Activated naive CD4-positive, alpha-beta T cell treated with anti-CD3 and anti-CD28 coated beads, Interleukin-2, amount 10 ng/mL, durations not matched to agents 7 days and 5 days (primary cell): Measurements from ENCODE around the gene VIPR2.
"Not testable (repeated sequence)": the region's sequence is repeated elsewhere in the genome, so short reads cannot be mapped to it uniquely, and the experiment has no call there.

Source experiments
- CTCF ChIA-PET: fragments of 350-600 bp; sonication (Branson Sonifier 250); formaldehyde crosslinking; loops from one replicate; lab custom pipeline; 2021; ENCODE audit warnings: antibody characterized with exemption; lab: Charles Lee
- DNase-seq: peaks from one replicate; pipeline ENCODE4 v3.0.0-alpha.2; 2020
- H3K27ac Mint-ChIP-seq: one replicate; pipeline ENCODE4 v1.8.0; 2021; ENCODE audit warnings: mild to moderate bottlenecking, moderate library complexity, mixed read lengths
- H3K27me3 Mint-ChIP-seq: one replicate; pipeline ENCODE4 v1.8.0; 2021; ENCODE audit warnings: mild to moderate bottlenecking, mixed read lengths
- H3K36me3 Mint-ChIP-seq: one replicate; pipeline ENCODE4 v1.8.0; 2021; ENCODE audit warnings: mixed read lengths
- H3K4me1 Mint-ChIP-seq: one replicate; pipeline ENCODE4 v1.8.0; 2021; ENCODE audit warnings: mixed read lengths
- H3K4me3 Mint-ChIP-seq: one replicate; pipeline ENCODE4 v1.8.0; 2021; ENCODE audit warnings: mild to moderate bottlenecking, moderate library complexity, mixed read lengths
- H3K9me3 Mint-ChIP-seq: one replicate; pipeline ENCODE4 v1.8.0; 2021; ENCODE audit warnings: mixed read lengths

VIPR2 gene

DNA sequence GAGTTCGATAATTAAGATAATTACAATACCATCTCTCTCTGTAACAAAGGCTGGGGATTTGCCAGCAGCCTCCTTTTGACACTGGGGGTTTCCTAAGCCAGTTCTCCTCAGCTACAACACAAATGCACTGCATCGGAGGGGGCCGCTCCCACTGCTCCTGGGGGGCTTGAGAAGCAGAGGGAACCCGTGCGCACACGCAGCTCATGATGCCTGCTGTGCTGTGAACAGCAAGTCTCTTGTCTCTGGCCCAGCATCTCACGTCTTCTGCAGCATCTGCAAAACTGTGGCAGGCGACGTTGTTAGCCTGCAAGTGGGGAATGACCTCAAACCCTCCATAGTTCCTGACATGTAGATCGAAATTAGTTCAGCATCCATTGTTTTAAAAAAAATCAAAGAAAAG is 5.5 kb downstream of the VIPR2 start:
- no peaks in the 10 kb centered on the region for H3K9me3 Mint-ChIP-seq
- peaks cover 4% of the 10 kb centered on the region for H3K4me1 Mint-ChIP-seq
- no peak overlapping the region for H3K27ac Mint-ChIP-seq
- peaks cover 60% of the 10 kb centered on the region for H3K27me3 Mint-ChIP-seq
- no peaks in the 10 kb centered on the region for H3K36me3 Mint-ChIP-seq
- no peak for DNase-seq
- CTCF ChIA-PET: no interaction called here
- no peak overlapping the region for H3K4me3 Mint-ChIP-seq

GRCh38 chr7:159138508-159138907 is 6.2 kb downstream of the VIPR2 start:
- CTCF ChIA-PET: no interaction called here
- H3K27me3 Mint-ChIP-seq: peaks cover 53% of the 10 kb centered on the region
- DNase-seq: no peak
- H3K27ac Mint-ChIP-seq: no peak overlapping the region
- no peaks in the 10 kb centered on the region for H3K9me3 Mint-ChIP-seq
- H3K36me3 Mint-ChIP-seq: no peaks in the 10 kb centered on the region
- H3K4me1 Mint-ChIP-seq: no peaks in the 10 kb centered on the region
- H3K4me3 Mint-ChIP-seq: no peak overlapping the region

GRCh38 chr7:159137906-159138305 is 6.8 kb downstream of the VIPR2 start:
- Mint-ChIP-seq H3K4me1 (no peaks in the 10 kb centered on the region), H3K27me3 (peaks cover 50% of the 10 kb centered on the region), H3K36me3 (no peaks in the 10 kb centered on the region), H3K4me3 (no peak overlapping the region), H3K27ac (no peak overlapping the region), H3K9me3 (no peaks in the 10 kb centered on the region)
- no peak for DNase-seq
- CTCF ChIA-PET: no interaction called here

DNA sequence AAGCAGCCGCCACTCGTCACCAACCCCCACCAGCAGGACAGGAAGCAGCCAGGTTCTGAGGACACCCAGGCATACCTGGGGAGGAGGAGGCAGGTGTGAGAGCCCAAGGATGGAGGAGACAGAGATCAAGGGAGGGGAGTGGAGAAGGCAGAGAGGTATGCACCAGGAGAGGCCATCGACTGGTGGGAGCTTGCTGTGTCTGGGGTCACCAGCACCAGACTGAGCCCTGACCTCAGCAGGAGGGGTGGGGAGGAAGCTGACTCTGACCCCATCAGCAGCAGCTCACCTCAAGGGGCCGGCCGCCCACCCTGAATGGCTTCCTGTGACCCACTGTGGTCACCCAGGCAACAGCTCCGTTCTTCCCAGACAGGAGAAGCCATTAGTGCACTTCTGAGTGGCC is 7.8 kb downstream of the VIPR2 start:
- H3K4me3 Mint-ChIP-seq: no peak overlapping the region
- DNase-seq: no peak
- CTCF ChIA-PET: no interaction called here
- H3K4me1 Mint-ChIP-seq: no peaks in the 10 kb centered on the region
- no peaks in the 10 kb centered on the region for H3K9me3 Mint-ChIP-seq
- H3K27ac Mint-ChIP-seq: no peak overlapping the region
- H3K36me3 Mint-ChIP-seq: no peaks in the 10 kb centered on the region
- H3K27me3 Mint-ChIP-seq: peaks cover 40% of the 10 kb centered on the region

DNA sequence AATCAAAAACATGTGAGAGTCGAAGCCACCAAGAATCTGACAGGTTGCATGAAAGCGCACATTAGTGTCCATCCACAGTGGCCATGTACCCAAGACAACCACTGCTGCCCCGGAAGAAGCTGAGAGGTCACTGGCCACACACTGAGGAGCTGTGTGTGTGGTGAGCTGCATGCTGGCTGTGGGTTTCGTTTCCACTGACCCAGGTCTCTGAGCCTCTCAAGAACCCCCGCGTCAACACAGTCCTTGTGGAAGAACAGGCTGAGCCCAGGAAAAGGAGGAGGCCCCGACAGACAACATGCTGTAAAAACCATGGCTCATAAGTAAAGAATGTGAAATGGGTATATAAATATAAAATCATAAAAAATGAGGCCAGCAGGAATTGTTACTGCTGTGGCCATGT is 8.2 kb downstream of the VIPR2 start:
- no peak overlapping the region for H3K4me3 Mint-ChIP-seq
- no peaks in the 10 kb centered on the region for H3K9me3 Mint-ChIP-seq
- CTCF ChIA-PET: no interaction called here
- DNase-seq: no peak
- no peak overlapping the region for H3K27ac Mint-ChIP-seq
- no peaks in the 10 kb centered on the region for H3K4me1 Mint-ChIP-seq
- no peaks in the 10 kb centered on the region for H3K36me3 Mint-ChIP-seq
- peaks cover 37% of the 10 kb centered on the region for H3K27me3 Mint-ChIP-seq

- Mint-ChIP-seq H3K4me3 (no peak overlapping the region), H3K36me3 (no peaks in the 10 kb centered on the region), H3K27me3 (peaks cover 35% of the 10 kb centered on the region), H3K4me1 (no peaks in the 10 kb centered on the region), H3K9me3 (no peaks in the 10 kb centered on the region), H3K27ac (no peak overlapping the region)
- no peak for DNase-seq
- CTCF ChIA-PET: no interaction called here
Observed at GRCh38 chr7:159136013-159136412, 8.7 kb downstream of the VIPR2 start.

DNA sequence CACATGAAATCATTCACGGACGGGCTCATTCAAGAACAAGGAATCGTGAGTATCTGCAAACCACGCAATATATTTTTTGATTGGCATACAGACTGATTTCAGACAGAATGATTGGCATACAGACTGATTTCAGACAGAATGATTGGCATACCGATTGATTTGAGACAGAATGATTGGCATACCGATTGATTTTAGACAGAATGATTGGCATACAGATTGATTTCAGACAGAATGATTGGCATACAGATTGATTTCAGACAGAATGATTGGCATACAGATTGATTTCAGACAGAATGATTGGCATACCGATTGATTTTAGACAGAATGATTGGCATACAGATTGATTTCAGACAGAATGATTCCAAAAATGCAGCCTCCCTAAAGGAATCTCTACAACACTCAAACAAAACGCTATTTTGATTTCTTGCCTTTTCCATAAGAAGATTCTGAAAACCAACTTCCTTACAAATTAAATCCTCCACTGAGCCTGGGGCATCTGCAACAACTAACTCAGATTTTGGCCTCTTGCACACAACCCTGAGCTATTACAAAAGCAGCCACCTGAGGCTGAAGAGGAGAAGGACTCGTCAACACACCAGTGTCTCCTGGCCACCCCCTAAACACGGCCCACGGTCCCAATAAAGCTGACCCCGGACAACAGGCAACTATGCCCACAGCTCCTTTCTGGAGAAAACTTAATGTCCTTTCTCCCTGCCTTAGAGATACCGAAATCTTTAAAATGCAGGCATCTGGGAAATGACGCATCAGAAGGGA is 11.8 kb downstream of the VIPR2 start:
- CTCF ChIA-PET, H3K4me1 Mint-ChIP-seq, H3K4me3 Mint-ChIP-seq, H3K36me3 Mint-ChIP-seq, DNase-seq, H3K9me3 Mint-ChIP-seq, H3K27ac Mint-ChIP-seq: not testable (repeated sequence)
- peaks cover 26% of the 10 kb centered on the region for H3K27me3 Mint-ChIP-seq

GRCh38 chr7:159130820-159131219 is 13.8 kb downstream of the VIPR2 start:
- Mint-ChIP-seq H3K9me3 (no peaks in the 10 kb centered on the region), H3K27ac (no peak overlapping the region), H3K36me3 (no peaks in the 10 kb centered on the region), H3K4me1 (no peaks in the 10 kb centered on the region), H3K4me3 (no peak overlapping the region), H3K27me3 (peaks cover 31% of the 10 kb centered on the region)
- DNase-seq: peak; percentile 14
- CTCF ChIA-PET: no interaction called here

DNA sequence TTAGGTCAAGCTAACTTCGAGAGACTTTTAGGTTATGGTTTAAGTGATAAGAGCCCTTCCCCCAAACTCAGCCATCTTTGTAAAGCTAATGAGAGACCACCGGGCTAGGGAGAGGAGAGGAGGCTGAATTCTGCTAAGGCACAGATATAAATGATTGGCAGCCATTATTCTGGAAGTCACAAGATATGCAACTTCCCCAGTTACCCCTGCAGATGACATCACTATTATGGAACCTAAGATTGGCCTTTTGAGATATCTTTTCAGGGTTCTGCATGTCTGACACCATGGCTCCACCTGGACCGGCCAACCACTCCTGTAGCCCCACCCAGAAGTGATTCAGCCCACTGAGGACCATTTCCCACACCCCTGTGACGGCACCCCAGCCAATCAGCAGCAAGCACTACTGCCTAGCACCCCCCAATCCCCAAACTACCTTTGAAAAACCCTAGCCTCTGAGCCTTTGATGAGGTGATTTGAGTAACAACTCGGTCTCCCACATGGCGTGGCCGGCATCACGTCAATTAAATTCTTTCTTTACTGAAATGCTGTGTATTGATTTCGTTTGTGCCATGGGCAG is 14.4 kb downstream of the VIPR2 start:
- Mint-ChIP-seq H3K4me1 (no peaks in the 10 kb centered on the region), H3K27ac (no peak overlapping the region), H3K4me3 (no peak overlapping the region), H3K36me3 (no peaks in the 10 kb centered on the region), H3K9me3 (no peaks in the 10 kb centered on the region), H3K27me3 (peaks cover 34% of the 10 kb centered on the region)
- DNase-seq: peak; percentile 6
- CTCF ChIA-PET: no interaction called here

DNA sequence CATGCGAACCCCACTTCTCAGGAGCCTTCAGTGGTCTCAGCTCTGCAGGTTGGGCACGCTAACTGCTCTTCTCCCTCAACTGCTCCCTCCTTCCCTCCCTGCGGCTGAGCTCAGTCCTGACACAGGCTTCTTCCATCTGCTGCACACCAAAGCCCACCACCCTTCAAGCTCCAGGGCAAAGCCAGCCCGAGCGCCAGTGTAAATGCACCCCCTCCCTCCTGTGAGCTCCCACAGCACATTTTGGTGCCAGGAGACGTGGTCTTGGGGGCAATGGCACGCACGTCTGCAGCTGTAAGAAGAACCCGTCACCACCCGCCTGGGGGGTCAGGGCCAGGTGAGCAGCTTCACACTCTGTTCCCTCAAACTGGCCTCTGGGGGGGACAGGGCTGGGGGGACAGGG is 15.9 kb downstream of the VIPR2 start:
- Mint-ChIP-seq H3K4me1 (no peaks in the 10 kb centered on the region), H3K27ac (no peak overlapping the region), H3K9me3 (no peaks in the 10 kb centered on the region), H3K4me3 (no peak overlapping the region), H3K27me3 (peaks cover 36% of the 10 kb centered on the region), H3K36me3 (no peaks in the 10 kb centered on the region)
- DNase-seq: no peak
- CTCF ChIA-PET: no interaction called here

- Mint-ChIP-seq H3K9me3 (no peaks in the 10 kb centered on the region), H3K27me3 (peaks cover 35% of the 10 kb centered on the region), H3K4me3 (no peak overlapping the region), H3K36me3 (no peaks in the 10 kb centered on the region), H3K4me1 (no peaks in the 10 kb centered on the region), H3K27ac (no peak overlapping the region)
- DNase-seq: no peak
- CTCF ChIA-PET: no interaction called here
Observed at GRCh38 chr7:159127691-159128642, 16.7 kb downstream of the VIPR2 start.

GRCh38 chr7:159126311-159127260 is 18.1 kb downstream of the VIPR2 start:
- Mint-ChIP-seq H3K27me3 (peaks cover 43% of the 10 kb centered on the region), H3K9me3 (no peaks in the 10 kb centered on the region), H3K36me3 (no peaks in the 10 kb centered on the region), H3K4me1 (no peaks in the 10 kb centered on the region), H3K27ac (no peak overlapping the region), H3K4me3 (no peak overlapping the region)
- CTCF ChIA-PET: no interaction called here
- DNase-seq: peak; percentile 13

DNA sequence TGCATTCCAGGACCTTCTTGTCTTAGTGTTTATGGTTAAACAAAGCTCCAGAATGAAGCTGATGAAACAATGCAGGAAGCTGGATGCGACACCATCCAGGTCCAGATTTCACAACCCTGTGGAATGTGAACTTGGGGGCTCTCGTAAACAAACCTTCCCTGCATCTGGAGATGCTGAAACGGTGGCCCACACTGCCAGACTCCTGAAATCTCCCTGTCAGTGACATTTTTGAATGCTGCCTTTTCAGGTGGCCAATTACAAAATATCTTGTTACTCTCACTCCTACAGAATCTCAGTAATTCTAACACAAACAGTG is 18.8 kb downstream of the VIPR2 start:
- no peaks in the 10 kb centered on the region for H3K36me3 Mint-ChIP-seq
- H3K27ac Mint-ChIP-seq: no peak overlapping the region
- H3K4me1 Mint-ChIP-seq: no peaks in the 10 kb centered on the region
- no peaks in the 10 kb centered on the region for H3K9me3 Mint-ChIP-seq
- CTCF ChIA-PET: no interaction called here
- DNase-seq: no peak
- peaks cover 40% of the 10 kb centered on the region for H3K27me3 Mint-ChIP-seq
- H3K4me3 Mint-ChIP-seq: no peak overlapping the region
